NCI-H2107 treated with DMSO at 0.1 percent for 48 hours (cell line): Measurements from ENCODE around the gene BNIP5.
"Not testable (repeated sequence)": the region's sequence is repeated elsewhere in the genome, so short reads cannot be mapped to it uniquely, and the experiment has no call there.

Source experiments
- DNase-seq: peaks from one replicate; lab custom pipeline; 2025; ENCODE audit not compliant: unreplicated experiment; lab: John Stamatoyannopoulos, UW

The BNIP5 gene

GRCh38 chr6:36343109-36343680, 6.5 kb upstream of the BNIP5 start:
- no peak for DNase-seq

- DNase-seq = no peak
Measured at GRCh38 chr6:36340618-36341454, 4.1 kb upstream of the BNIP5 start.

DNA sequence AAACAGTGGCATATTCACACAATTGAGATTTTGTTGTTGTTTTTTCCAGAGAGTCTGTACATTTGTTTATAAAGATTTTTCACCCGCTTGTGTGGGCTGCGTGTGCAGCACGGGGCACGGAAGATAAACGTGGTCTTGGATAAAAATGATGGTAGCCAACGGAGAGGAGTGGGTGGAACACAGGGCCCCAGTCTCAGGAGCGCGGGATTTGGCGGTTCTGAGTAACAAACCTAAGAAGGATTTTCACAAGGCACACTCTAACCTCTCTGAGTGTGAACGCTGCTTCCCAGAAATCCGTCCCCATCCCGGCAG, 3.6 kb upstream of the BNIP5 start:
- no peak for DNase-seq

- no peak for DNase-seq
Measured at GRCh38 chr6:36339146-36339545, 2.5 kb upstream of the BNIP5 start.

DNA sequence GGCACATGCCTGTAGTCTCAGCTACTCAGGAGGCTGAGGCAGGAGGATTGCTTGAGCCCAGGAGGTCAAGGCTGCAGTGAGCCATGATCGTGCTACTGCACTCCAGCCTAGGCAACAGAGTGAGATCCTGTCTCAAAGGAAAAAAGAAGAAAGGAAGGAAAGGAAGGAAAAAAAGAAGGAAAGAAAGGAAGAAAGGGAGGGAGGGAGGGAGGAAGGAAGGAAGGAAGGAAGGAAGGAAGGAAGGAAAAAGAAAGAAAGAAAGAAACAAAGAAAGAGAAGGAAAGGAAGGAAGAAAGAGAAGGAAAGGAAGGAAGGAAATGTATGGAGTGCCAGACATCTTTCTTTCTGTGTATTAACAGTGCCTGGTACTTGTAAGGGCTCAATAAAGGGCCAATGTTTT, 1.5 kb upstream of the BNIP5 start:
- DNase-seq = not testable (repeated sequence)

GRCh38 chr6:36337814-36338213, 1.1 kb upstream of the BNIP5 start:
- DNase-seq = no peak

DNA sequence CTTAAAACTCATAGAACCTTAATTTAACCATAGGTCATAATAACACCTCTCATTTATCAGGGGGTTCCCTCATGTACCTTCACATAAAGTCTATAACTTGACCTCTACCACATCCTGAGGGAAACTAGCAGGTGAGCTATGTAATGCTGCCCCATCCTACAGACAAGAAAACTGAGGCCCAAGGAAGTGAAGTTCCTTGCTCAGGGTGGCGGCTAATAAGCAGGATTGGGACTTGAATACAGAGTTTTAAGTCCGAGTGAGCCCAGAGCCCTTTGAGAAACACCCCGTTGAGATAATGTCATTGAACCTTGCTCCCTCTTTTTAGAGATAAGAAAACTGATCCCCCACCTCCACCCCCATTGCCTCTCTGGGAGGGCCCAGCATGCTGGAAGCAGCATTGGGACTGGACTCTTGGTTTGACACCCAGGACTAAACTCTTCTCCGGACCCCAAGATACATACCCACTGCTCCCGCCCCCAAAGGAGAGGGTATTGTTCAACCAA, 429 bp downstream of the BNIP5 start:
- DNase-seq = no peak

- DNase-seq = no peak
Measured at GRCh38 chr6:36335465-36336207, 1.1 kb downstream of the BNIP5 start.

DNA sequence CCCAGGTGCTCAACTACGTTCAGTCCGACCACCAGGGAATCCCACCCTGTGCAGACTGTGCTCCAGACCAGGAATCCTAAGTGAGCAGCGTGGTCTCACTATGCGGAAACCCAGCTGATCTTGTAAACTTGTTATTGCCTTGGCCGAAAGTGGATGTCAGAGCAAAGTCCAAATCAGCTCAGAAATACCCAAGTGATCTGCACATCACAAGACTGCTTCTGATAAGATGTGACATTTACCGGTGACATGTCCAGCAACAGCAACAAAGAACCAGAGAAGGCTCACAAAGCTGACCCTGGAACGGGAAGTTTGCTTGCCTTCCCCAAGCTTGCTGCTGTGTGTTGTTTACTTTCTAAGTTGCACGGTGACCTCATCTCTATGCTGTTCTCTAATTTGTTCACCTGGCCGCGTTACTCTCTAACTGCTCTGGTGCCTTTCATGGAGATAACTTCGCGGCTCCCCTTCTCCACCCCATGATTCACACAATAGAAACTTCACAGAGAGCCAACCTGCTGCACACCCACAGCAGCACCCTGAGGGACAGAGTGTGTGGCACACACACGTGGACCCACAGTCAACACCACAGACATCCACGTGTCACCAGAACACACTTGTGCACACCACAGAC, 1.7 kb downstream of the BNIP5 start:
- no peak for DNase-seq

DNA sequence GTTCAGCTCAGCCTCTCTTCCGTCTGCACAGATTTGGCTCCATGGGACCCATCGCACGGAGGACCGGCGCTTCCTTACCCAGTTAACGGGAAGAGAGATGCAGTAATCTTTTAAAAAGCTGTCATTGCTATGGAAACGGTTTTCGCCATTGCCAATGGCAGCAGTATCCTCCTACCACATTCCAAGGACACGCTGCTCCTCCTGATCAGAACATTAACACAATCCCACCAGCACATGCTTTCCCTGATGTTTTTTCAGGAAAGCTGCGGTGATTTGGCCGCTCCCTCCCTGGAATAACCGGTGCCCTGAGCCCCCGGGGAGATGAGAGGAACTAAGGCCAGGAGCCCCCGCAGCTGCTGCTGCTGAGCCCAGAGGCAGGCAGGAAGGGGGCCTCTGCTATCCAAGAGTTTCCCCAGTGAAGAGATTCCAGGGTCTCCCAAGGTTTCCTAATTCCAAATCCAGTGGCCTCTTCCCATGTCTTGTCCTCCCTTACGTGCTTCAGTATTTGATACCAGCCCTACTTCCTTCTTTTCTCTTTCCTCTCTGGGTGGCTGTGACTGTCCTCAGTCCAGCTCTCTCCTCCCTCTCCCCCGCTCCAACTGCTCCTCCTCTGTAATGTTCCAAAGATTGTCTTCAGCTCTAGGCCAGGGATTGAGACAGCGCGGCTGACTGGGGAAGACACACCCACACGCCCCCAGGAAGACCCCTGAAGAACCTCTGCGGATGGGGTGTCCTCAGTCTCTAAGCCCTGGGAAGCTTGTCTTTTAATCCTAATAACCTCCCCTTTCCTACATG, 2.6 kb downstream of the BNIP5 start:
- DNase-seq = no peak

- no peak for DNase-seq
Measured at GRCh38 chr6:36333171-36333895, 3.4 kb downstream of the BNIP5 start.

DNA sequence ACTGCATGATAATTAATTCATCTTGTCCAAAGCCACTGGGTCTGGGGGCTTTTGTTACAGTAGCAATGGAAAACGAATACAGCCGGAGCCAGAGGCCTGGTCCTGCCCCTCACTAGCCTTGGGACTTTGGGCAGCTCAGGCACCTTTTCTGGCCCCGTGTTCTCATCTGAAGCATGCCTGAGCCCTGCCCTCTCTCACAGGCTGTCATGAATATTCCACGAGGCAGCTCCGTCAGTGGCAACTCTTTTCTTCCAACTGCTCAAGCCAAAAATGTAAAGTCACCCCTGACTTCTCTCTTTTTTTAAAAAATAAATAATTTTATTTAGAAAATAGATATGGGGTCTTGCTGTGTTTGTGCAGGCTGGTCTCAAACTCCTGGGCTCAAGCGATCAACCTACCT, 5.3 kb downstream of the BNIP5 start:
- no peak for DNase-seq

- DNase-seq = no peak
Measured at GRCh38 chr6:36330366-36330765, 6.3 kb downstream of the BNIP5 start.

GRCh38 chr6:36329798-36330291, 6.8 kb downstream of the BNIP5 start:
- DNase-seq = no peak

- no peak for DNase-seq
Measured at GRCh38 chr6:36328600-36328999, 8.1 kb downstream of the BNIP5 start.

DNA sequence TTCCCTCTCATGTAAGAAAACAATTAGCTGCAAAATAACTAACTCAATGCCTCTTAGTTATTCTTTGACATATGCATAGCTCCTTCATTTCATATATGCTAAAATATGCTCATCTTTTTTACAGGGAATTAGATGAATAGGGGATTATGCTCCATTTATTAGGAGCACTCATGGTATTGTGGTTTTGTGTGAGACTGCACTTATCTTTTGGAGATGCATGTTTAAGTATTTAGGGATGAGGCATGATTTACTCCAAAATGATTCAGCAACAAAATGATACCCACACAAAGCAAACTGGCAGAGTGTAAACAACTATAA, 8.8 kb downstream of the BNIP5 start:
- no peak for DNase-seq

DNA sequence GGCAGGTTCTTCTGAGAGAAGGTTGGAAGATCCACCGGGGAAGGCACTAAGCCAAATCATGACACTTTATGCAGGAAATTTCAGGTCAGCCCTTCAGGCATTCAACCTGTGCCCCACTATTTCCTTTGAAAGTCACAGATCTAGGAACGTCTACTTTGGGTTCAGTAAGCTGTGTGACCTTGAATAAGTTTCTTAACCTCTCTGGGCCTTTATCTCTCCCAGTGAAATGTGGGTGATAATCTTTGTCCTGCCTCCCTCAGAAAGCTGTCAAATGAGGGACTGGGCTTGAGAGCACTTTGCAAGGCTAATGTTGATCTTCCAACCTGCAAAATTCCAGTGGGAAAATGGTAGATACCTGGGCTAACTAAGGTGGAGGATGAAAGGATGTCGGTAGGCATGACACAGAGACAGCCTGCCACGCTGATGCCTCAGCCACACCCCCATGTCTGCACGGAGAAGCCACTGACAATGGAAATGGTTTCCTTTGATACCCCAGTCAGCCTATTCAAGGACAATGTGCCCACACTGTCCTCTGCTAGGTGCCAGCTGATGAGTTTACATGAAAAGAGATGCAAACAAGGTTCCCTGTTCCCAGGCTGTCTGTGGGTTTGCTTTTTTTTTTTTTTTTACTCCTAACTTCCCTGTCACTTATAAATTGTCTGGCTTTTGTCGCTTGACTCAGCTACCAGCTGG, 9.3 kb downstream of the BNIP5 start:
- no peak for DNase-seq

DNA sequence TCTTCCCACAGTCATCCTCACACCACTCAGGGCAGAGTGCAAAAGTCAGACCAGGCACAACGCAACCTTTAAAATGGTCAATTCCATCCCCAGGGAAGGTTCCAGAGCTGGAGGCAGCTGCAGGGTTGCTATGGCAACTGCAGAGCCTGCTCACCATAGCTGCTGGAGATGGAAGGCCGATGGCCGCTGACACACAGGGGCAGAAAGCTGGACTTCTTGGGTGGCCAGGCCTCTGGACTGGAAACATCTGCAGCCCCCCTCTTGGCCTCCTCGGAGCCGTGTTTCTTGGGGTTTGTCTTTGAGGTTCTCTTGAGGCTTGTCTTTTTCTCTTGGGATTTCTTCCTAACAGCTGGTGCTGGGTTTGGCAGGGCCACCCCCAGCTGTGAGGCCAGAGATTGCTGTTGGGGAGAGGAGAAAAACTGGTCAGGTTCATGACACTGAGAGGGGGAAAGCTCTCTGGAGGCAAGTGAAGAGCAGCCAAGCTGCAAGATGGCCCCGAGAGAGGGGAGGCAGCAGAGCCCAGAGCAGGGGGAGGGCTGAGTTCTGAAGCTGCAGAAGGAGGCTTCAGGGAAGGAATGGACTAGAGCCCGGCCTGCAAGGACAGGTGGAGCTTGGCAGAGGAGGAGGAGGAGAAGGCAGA, 10.2 kb downstream of the BNIP5 start:
- DNase-seq = no peak

- DNase-seq = no peak
Measured at GRCh38 chr6:36324715-36325114, 12.0 kb downstream of the BNIP5 start.
